ENCODE results near the gene DPF3.

- TF ChIP-seq CTCF (IDR thresholded peaks at IDR 0.05) (no peak), POLR2AphosphoS5 (IDR thresholded peaks at IDR 0.05; ENCODE audit: low read depth, low read length) (no peak), REST (IDR thresholded peaks at IDR 0.05; ENCODE audit: insufficient read depth in 1 of 2, low read depth in 2 of 2, low read length in 1 of 2) (no peak)
Measured at GRCh38 chr14:72706485-72706884, 187.4 kb downstream of the DPF3 start.
